OCI-LY7 (cell line): ENCODE measurements around the gene FANCE. TPM values are rescaled to one million over a fixed set of nuclear protein-coding genes. Genes with fewer than 3 reads are reported as not detected.

ENCODE experiments used
- BruUV-seq: library from RNA; stranded (reverse); fragments of 400-500 nt; replicated peaks from 2 replicates; lab custom pipeline; 2021; lab: Mats Ljungman, UMichigan
- CTCF ChIA-PET: fragments of 300-600 bp; sonication (Branson Sonifier 250); formaldehyde crosslinking; loops from one replicate; lab custom pipeline; 2022; ENCODE audit warnings: antibody characterized with exemption; ENCODE audit not compliant: unreplicated experiment; lab: Charles Lee
- POLR2A ChIA-PET: fragments of 300-600 bp; sonication (Branson Sonifier 250); formaldehyde crosslinking; loops from one replicate; lab custom pipeline; 2022; ENCODE audit warnings: antibody characterized with exemption; lab: Charles Lee
- DNase-seq: peaks from one replicate; pipeline ENCODE4 v3.0.0-alpha.2; 2015; ENCODE audit warnings: low spot score
- H2AFZ ChIP-seq: fragments of 200-600 bp; sonication (generic), shearing (Covaris generic); 2 replicates; pipeline ENCODE4 v1.6.1; 2014; ENCODE audit warnings: mild to moderate bottlenecking, antibody characterized with exemption, low read length, moderate library complexity
- H3K27ac ChIP-seq: fragments of 200-600 bp; sonication (generic); 2 replicates; pipeline ENCODE4 v1.5.1; 2014; ENCODE audit warnings: mixed run types, low read depth, mild to moderate bottlenecking, moderate library complexity, low read length, inconsistent platforms; ENCODE audit not compliant: poor library complexity, severe bottlenecking
- H3K36me3 ChIP-seq: fragments of 200-600 bp; sonication (generic); 2 replicates; pipeline ENCODE4 v1.6.1; 2014; ENCODE audit warnings: mild to moderate bottlenecking, antibody characterized with exemption, low read length, moderate library complexity, mixed read lengths; ENCODE audit not compliant: insufficient read depth
- H3K4me1 ChIP-seq: fragments of 200-600 bp; sonication (generic); 2 replicates; pipeline ENCODE4 v1.5.1; 2014; ENCODE audit warnings: mild to moderate bottlenecking, low read length; ENCODE audit not compliant: insufficient read depth, poor library complexity, severe bottlenecking
- H3K4me2 ChIP-seq: fragments of 200-600 bp; sonication (generic); 2 replicates; pipeline ENCODE4 v1.6.1; 2014; ENCODE audit warnings: mild to moderate bottlenecking, low read length
- H3K4me3 ChIP-seq: fragments of 200-600 bp; sonication (generic); 2 replicates; pipeline ENCODE4 v1.5.1; 2014; ENCODE audit warnings: mild to moderate bottlenecking, low read depth, low read length; ENCODE audit not compliant: poor library complexity, severe bottlenecking
- H3K79me2 ChIP-seq: fragments of 200-600 bp; sonication (generic); 2 replicates; pipeline ENCODE4 v1.6.1; 2016; ENCODE audit warnings: low read depth, mild to moderate bottlenecking, low read length, moderate library complexity, mixed read lengths; ENCODE audit not compliant: insufficient read depth
- H3K9me2 ChIP-seq: fragments of 200-600 bp; sonication (generic); 2 replicates; pipeline ENCODE4 v1.6.1; 2016; ENCODE audit warnings: mild to moderate bottlenecking, low read length, mixed read lengths; ENCODE audit not compliant: insufficient read depth
- H3K9me3 ChIP-seq: fragments of 200-600 bp; sonication (generic); 2 replicates; pipeline ENCODE4 v1.6.1; 2014; ENCODE audit warnings: mild to moderate bottlenecking, mixed run types, low read length, mixed read lengths
- H4K20me1 ChIP-seq: fragments of 200-600 bp; sonication (generic); 2 replicates; pipeline ENCODE4 v1.6.1; 2014; ENCODE audit warnings: mild to moderate bottlenecking, antibody characterized with exemption, low read length, moderate library complexity, mixed read lengths; ENCODE audit not compliant: insufficient read depth
- CTCF ChIP-seq: fragments of 200-600 bp; sonication (generic); conservative IDR thresholded peaks from 2 replicates; pipeline ENCODE4 v1.5.1; 2014; ENCODE audit warnings: mild to moderate bottlenecking, antibody characterized with exemption, low read length, moderate library complexity, mixed read lengths
- EZH2phosphoT487 ChIP-seq: fragments of 200-600 bp; sonication (generic); IDR thresholded peaks from 2 replicates; pipeline ENCODE4 v1.6.1; 2018; ENCODE audit warnings: low read depth, borderline replicate concordance, mild to moderate bottlenecking, mixed run types, antibody characterized with exemption, low read length, moderate library complexity, mixed read lengths
- intact Hi-C: fragments of 100-400 bp; cut with micrococcal nuclease; formaldehyde crosslinking; loops from one replicate; pipeline ENCODE4 v1.10.0; 2022; ENCODE audit not compliant: unreplicated experiment
- total RNA-seq, 2 experiments: library from RNA; depleted of rRNA in 1 of 2; stranded (reverse); fragments of >200 nt in 1 of 2; shearing (Covaris generic) in 1 of 2; gene quantifications; 2 replicates each; pipeline ENCODE4 v1.2.3, GENCODE V29; 2014 to 2022

Gene FANCE
- total RNA-seq, 2 experiments from 2014 or later: 14.4 to 17.4 TPM

DNA sequence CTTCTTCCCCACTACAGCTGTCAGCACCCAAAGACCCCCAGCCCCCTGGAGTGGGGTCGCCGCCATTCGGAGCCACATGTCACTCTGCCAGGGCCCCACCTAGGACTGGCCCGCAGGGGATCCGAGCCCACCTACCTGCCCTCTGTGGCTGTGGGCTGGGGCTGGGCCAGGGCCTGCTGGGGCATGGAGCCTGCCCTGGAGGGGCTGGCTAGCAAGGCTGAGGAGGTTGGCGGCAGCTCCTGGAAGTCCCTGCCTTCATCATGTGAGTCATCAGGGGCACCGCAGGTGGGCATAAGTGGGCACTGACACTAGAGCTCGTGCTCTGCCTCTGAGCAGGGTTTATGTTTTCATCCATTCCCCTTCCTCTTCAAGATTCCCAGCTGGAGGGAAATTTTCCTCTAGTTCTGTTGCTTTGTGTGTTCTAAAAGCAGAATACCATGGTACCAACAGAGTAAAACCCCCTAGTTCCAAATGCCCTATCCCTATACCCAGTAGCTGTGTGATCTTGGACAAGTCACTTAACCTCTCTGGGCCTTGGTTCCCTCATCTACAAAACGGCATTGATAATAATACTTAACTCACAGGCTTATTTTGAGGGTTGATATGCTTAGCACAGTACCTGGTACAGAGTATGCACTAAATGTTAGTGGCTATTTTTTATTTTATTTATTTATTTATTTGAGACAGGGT is 8.7 kb upstream of the FANCE start:
- no peak for DNase-seq
- Histone ChIP-seq H3K4me2 (no peak overlapping the region), H3K36me3 (no peaks in the 10 kb centered on the region), H3K9me2 (no peaks in the 10 kb centered on the region), H3K27ac (no peak overlapping the region), H3K4me1 (no peaks in the 10 kb centered on the region), H3K9me3 (no peaks in the 10 kb centered on the region), H3K4me3 (no peak overlapping the region), H3K79me2 (no peaks in the 10 kb centered on the region), H4K20me1 (no peaks in the 10 kb centered on the region), H2AFZ (no peak overlapping the region)
- POLR2A ChIA-PET: no interaction called here
- CTCF ChIA-PET: no interaction called here
- no peak for TF ChIP-seq CTCF
- TF ChIP-seq EZH2phosphoT487: no peak
- intact Hi-C loops: no loop called here
- BruUV-seq: no TSS peak

GRCh38 chr6:35445691-35446090 is 6.4 kb upstream of the FANCE start:
- H3K27ac ChIP-seq: no peak overlapping the region
- no peak overlapping the region for H2AFZ ChIP-seq
- H4K20me1 ChIP-seq: no peaks in the 10 kb centered on the region
- no peaks in the 10 kb centered on the region for H3K9me3 ChIP-seq
- BruUV-seq: no TSS peak
- intact Hi-C loops: no loop called here
- no peaks in the 10 kb centered on the region for H3K4me1 ChIP-seq
- TF ChIP-seq CTCF (no peak), EZH2phosphoT487 (no peak)
- H3K4me3 ChIP-seq: no peak overlapping the region
- DNase-seq: no peak
- no peaks in the 10 kb centered on the region for H3K79me2 ChIP-seq
- no peaks in the 10 kb centered on the region for H3K9me2 ChIP-seq
- H3K36me3 ChIP-seq: no peaks in the 10 kb centered on the region
- CTCF ChIA-PET: no interaction called here
- H3K4me2 ChIP-seq: no peak overlapping the region
- POLR2A ChIA-PET: interaction anchor here (1.0 kb wide), 1 partner anchor 53 kb away, joined by 3 read pairs; no protein-coding TSS in a partner anchor

DNA sequence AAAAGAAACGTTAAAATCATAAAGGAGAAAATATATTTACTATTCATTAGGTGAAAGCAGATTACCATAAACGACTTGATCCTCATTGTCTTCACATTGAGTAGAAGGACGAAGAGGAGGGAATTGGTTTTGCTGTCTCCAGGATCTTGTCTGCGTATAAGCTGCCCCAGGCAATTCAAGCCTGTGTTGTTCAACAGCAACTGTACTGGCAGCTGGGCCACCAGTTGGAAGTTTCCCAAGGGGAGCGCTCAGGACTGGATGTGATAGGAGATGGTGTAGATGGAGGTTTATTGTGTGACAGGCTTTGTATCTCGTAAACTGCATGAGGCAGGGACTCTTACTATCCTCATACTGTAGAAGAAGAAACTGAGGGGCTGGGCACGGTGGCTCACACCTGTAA is 3.9 kb upstream of the FANCE start:
- Histone ChIP-seq H3K36me3 (no peaks in the 10 kb centered on the region), H3K4me1 (peaks cover 15% of the 10 kb centered on the region), H4K20me1 (peaks cover 5% of the 10 kb centered on the region; the same call in 1 of the 2 replicates), H3K27ac (no peak overlapping the region), H3K79me2 (peaks cover 6% of the 10 kb centered on the region; the same call in 1 of the 2 replicates), H2AFZ (no peak overlapping the region), H3K4me2 (no peak overlapping the region), H3K4me3 (no peak overlapping the region), H3K9me3 (no peaks in the 10 kb centered on the region), H3K9me2 (no peaks in the 10 kb centered on the region)
- POLR2A ChIA-PET: interaction anchor here (1.5 kb wide), 1 partner anchor 29 kb away, joined by 3 read pairs; no protein-coding TSS in a partner anchor
- no peak for DNase-seq
- TF ChIP-seq EZH2phosphoT487 (no peak), CTCF (no peak)
- no TSS peak for BruUV-seq
- intact Hi-C loops: no loop called here
- CTCF ChIA-PET: interaction anchor here (0.5 to 1.1 kb wide), 2 partner anchors 104 to 284 kb away, joined by 3 read pairs; no protein-coding TSS in a partner anchor
